ENCODE measurements around the gene GLUD1.
"Not testable (repeated sequence)": the region's sequence is repeated elsewhere in the genome, so short reads cannot be mapped to it uniquely, and the experiment has no call there.

The GLUD1 gene

DNA sequence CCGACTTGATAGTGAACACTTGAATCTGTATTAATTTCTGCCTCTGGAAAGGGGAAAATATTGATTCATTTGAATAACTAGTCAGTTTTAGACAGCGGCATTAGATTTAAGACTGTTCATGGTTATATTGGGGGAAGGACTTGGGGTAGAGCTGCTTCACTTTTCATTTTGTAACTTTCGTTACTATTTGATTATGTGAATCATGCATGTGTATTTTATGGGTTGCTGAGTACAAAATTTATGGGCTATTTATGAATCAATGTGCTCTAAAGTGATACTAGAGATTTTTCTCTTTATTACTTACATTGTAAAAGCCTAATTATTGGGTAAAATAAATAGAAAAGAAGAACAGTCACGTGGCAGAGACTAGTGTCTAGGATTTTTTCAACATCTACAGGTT is 4.9 kb downstream of the GLUD1 start:
- no peak for DNase-seq

DNA sequence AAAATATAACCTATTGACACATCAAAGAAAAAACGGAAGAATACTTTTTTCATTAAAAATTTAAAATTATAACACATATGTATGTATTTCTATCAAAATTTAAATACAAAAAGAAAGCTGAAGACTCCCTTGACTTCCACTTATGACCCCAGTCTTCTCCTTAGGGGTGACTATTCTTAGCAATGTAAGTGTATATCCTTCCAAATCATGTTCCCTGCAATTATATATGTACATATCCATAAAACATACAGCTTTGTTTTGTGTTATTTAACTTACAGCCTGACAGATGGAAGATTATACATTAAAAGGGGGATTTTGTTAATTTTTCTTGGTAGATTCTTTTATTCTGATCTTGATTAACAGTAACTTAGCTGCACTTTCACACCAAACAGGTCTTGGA is 9.1 kb downstream of the GLUD1 start:
- no peak for DNase-seq

DNA sequence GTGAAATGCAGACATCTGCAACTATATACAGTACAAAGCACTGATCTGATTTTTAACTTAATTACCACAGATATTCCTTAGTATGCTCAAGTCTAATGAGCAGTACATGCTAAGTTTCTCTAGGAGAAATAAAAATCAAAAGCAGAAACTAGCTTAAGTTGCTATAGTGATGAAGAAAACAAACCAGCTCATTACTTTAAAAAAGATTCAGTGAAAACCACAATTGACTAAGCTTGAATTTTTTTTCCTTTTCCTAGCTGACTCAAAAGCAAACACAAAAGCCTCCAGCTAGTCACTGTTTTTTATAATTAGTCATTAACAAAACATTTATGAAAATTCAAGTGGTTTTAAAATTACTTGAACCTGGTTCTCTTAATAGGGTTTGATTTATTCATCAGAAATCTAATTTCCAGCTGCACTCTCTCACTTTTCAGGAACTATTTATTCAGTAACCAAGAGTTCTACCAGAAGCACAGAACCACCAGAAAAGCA is 10.3 kb downstream of the GLUD1 start:
- DNase-seq = not testable (repeated sequence)

DNA sequence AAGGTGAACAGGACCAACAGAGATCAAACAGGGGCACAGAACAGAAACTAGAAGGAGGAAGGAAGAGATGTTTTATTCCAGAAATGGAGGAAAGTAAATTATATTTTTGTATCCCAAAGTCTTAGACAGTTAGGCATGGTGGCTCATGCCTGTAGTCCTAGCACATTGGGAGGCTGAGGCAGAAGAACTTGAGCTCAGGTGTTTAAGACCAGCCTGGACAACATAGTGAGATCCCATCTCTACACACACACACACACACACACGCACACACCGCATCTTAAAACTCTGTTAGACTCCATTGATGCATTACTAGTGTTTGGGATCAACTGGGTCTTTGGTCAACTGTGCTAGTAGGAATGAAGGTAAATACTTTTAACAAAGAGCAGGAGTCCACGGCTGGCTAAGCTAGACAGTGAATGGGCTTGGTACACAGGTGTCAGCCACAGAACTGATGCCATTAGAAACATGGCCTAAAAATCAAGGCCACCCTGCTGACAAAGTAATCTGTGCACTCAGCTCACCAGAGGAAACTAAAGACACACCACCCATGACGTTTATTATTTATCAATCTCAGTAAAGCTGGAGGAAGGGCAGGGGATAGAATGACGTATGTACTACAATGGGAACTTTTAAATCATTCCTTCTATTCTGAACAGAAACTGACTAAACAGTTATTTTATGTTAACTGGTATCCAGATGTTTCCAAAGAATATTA is 10.9 kb downstream of the GLUD1 start:
- peak in 1 of 2 experiments; percentile 17 for DNase-seq

DNA sequence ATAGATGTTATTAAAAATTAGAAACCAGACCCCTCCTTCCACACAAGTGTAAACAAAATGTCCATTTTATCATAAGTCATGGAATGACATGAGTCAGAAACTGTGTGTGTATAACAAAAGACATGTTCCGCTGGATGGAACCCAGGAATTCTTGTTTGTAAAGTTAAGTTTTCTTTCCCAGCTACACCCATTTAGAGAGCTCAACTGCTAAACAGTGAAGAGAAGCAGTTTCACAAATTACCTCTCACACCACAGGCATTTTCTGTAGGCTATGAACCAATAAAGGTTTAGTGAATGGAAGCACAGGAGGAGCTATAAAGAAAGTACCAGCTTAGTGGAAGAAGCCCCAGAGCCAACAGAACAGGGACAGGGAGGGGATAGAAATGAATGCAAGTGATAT is 12.4 kb downstream of the GLUD1 start:
- not testable (repeated sequence) for DNase-seq

DNA sequence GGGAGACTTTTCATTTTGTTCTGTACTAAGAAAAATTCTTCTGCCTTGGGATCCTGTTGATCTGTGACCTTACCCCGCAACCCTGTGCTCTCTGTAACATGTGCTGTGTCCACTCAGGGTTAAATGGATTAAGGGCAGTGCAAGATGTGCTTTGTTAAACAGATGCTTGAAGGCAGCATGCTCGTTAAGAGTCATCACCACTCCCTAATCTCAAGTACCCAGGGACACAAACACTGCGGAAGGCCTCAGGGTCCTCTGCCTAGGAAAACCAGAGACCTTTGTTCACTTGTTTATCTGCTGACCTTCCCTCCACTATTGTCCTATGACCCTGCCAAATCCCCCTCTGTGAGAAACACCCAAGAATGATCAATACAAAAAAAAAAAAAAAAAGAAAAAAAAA is 13.1 kb downstream of the GLUD1 start:
- DNase-seq = not testable (repeated sequence)

DNA sequence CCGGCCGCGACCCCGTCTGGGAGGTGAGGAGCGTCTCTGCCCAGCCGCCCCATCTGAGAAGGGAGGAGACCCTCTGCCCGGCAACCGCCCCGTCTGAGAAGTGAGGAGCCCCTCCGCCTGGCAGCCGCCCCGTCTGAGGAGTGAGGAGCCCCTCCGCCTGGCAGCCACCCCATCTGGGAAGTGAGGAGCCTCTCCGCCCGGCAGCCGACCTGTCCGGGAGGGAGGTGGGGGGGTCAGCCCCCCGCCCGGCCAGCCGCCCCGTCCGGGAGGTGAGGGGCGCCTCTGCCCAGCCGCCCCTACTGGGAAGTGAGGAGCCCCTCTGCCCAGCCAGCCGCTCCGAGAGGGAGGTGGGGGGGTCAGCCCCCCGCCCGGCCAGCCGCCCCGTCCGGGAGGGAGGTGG is 14.0 kb downstream of the GLUD1 start:
- not testable (repeated sequence) for DNase-seq

DNA sequence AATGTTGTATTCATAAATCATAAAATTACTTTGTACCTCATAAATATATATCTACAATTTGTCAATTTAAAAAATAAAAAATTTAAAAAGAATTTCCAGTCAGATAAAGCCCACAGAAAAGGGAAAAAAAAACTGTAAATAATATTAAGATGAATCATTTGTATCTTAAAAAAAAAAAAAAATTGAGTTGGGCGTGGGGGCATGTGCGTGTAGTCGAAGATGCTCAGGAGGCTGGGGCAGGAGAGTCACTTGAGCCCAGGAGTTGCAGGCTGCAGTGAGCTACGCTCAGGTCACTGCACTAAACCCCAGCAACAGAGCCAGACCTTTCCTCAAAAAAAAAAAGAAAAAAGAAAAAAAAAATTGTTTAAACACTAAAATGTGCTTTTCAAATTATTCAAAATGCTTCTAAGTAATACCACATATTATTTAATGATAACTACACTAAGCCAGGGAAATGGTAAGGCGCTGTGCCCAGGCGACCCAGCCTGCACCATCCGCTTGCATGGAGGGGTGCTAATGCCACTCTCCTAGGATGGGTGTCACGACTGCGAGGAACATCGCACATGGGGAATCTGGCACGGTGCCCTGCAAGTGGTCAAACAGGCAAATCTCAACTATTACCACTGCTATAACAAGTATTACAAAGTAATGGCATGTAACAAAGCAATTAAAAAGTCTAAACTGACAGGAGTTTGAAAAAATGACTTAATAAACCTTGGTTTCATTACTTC is 15.4 kb downstream of the GLUD1 start:
- no peak for DNase-seq

DNA sequence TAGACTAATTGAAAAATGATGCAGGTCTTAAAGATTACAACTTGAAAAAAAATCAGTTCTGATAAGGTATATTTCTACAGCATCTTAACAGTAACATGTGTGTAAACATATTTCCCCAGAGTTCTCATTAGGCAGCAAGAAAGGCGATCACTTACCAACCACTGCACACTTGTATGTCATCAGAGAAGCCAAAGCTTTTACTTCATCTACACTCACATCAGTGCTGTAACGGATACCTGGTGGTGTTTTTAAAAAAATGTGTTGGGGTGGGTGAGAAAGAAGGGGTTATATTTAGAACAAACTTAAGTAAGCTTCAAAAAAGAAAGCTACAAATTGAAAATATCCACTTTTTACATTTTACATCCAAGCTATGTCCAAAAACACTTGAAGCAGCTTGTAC is 18.2 kb downstream of the GLUD1 start:
- not testable (repeated sequence) for DNase-seq

DNA sequence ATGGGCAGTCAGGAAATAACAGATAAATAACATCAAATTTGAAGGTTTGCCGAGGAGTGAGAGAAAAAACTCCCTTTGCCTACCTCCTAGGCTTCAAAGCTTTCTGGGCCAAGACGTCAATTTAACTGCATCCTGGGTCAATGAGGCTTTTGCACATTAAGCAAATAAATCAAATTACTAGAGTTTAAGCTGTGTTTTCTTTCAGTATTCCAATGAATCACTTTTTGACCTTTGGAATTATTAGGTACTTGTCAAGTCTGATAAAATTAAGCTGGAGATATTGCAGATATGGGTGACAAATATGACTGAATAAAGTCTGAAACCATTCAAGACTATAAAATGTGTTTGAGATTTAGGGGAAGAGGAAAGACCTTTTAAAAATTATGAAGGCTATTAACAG is 22.2 kb downstream of the GLUD1 start:
- DNase-seq = no peak

DNA sequence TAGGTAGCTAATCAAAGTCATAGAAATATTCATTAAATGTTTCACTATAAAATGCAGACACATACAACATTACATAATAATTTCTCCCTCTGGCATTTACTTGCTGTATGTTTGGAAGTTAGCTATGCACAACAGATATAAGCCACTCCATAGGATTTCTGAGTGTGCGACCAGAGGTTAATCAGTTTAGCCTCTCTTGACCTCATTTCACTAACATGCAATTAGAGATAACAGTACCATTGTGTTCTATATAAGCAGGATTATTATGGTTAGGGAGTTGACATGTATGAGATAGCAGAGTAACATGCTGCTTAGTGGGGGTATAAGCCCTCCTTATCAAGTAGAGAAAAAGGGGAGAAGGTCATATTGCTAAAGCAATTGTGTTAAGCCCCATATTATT is 26.4 kb downstream of the GLUD1 start:
- DNase-seq = no peak

DNA sequence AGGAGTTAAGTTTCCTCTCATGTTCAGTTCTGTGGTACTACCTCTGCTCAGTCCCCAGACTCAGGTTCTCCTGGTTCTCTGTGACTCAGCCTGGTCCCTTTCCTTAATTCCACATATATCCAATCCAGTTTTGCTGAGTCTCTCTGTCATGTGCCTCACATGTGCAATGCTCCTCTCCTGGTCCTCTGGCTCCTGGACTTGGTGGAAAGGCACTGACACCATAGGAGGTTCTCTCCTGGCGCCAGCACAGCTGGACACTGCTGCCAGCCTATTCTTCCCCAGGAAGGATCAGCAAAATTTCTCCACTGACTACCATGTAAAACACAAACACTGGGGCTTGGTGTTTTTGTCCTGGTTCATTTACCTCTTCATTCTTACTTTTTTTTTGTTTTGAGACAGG is 27.8 kb downstream of the GLUD1 start:
- DNase-seq = no peak

DNA sequence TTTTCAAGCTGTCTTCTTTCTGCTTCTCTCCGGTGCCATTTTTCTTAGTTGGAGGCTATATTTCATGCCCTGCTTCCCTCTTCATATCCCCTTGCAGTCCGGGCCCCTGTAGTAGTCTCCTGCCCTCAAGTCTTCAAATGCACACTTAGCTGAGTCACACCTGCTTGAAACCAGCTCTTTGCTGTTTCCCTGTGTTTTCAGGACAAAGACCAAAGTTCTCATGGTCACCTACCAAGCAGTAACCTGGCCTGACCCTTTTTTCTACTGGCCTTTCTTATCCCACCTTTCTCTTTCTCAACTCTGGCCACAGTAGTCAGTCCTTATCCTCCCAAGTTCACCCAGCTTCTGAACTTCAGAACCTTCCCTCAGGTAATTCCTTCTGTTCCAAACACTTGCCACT is 28.5 kb downstream of the GLUD1 start:
- no peak for DNase-seq

DNA sequence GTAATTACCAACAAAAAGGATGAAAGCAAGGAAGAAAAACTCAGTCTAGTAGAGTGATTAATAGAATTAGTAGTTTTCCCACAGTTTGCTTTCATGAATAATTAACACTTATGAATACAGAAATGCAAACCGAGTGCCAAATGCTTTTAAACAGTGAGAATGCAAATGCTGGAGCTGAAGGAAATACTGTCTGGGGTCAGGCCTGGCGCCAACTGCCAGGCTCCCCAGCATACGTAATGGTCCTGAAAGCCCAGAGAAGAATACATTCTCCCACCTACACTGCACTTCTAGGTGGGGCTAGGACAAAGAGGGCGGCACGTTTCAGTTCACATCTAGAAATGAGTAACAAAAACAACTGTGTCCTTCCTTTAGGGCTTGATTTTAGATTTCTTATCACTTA is 30.0 kb downstream of the GLUD1 start:
- DNase-seq = no peak

DNA sequence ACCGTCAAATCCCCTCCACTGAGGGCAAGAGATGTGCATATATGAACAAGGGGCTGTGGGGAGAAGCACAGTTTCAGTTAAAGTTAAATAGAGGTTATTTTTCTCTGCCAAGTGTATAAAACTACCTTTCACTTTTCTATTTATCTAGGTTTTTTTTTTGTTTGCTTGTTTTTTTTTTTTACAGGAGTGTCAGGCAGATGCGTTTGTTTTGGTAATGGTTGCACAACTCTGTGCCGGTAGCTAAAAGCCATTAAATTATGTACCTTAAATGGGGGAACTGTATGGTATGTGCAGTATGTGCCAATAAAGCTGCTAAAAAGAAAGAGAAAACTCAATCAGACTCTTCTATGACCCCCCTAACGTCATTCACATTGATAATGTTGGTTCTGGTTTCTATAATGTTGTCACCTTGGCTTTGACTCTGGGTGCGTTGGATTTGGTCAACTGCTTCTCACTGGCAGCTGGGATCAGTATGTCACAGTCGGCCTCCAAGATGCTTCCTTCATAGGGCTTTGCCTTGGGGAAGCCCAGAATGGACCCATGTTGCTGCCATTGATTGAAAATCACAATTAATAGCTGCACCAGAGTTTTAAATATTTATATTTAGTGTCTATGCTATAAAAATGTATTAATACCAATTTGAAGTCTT is 34.2 kb downstream of the GLUD1 start:
- no peak for DNase-seq

DNA sequence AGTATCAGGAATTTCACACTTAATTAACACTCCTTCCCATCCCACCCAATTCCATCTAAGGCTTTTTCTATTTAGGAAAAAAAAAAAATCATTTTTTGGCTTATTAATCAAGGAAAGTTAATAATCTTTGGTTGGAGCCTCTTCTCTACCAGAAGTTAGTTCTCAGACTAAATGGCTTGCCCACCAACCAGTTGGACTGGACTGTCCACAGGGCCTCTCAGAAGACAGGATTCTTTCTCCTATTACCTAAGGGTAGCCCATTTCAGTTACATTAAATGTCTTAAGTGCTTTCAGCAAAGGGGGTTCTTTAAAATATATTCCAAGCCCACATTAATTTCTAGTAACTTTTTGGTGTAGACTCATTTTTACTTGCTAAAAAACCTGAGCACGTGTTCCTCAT is 35.2 kb downstream of the GLUD1 start:
- no peak for DNase-seq

DNA sequence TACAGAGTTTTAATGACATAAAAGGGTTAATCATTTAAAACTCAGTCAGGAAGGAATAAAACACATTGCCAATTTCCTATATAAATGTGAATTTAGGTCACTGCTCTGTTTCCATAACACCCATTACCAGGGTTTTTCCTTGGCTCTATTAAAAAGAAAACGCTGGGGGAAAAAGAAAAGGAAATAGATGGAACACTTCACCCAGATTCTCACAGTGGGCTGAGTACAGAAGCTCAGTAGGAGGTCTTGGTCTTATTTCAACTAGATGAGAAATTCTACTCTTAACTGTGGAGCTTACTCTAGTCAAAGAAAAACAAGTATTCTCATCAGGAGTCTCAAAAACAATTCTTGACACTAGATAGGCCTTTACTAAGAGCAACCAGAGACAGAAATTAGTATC is 36.5 kb downstream of the GLUD1 start:
- no peak for DNase-seq

DNA sequence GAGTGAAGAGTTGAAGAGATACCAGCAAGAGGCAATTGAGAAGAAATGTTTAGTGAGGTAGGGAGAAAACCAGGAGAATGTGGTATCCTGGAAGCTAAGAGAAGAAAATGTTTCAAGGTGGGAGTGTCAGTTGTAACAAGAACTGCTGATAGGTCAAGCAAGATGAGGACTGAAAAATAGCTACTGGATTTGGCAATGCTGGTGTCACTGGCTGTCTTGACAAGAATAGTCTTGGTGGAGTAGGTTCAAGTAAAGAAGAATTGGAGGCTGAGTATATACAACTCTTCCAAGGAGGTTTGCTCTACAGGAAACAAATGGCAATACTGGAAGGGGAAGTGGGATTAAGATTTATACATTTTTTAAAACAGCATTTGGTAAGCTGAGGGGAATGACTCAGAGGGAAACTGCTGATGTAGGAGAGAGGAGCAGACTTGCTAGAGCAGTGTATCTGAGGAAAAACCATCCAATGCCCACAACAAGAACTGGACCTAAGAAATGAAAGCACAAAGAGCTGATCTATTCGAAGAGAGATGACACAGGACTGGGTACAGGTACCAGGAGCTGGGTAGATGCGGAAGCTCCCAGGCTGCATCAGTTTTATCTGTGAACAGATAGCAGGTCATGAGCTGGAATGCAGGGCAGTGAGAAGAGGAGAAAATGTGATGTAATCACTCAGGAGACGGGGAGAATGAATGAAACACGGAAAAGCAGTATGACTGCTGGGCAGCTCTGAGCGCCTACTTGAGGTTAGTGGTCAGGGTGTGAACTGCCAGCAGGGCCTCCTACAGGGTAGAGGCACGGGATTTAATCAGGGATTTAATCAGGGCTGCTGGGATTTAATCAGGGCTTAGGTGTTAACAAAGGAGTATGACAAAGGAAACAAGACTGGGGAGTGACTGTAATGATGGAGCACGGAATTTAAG is 40.0 kb downstream of the GLUD1 start:
- DNase-seq = peak; percentile 8 to 12

DNA sequence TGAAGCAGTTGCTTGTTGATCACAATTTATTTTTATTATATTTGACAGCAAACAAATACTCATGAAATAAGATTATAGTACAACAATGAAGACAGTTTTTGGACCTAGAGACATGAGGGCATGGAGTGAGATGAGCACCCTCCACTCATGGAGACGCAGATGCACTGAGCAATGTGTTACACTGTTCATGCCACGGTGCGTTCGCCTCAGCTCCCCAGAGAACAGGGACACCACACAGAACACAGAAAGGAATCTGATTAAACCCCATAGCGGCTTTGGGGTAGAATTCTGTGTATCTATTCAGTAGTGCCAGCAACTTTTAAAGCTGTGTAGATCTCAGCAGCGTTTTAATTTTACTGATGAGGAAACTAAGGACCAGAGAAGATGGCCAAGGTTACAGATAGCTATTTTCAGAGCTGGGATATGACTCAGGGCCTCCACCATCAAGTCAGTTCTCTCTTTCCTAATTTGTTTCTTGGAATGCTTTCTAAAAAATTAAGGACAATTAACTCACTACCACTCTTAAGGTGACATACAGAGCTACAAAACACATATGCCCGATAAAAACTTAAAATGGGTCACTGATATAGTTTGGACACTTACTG is 41.0 kb downstream of the GLUD1 start:
- DNase-seq = no peak

DNA sequence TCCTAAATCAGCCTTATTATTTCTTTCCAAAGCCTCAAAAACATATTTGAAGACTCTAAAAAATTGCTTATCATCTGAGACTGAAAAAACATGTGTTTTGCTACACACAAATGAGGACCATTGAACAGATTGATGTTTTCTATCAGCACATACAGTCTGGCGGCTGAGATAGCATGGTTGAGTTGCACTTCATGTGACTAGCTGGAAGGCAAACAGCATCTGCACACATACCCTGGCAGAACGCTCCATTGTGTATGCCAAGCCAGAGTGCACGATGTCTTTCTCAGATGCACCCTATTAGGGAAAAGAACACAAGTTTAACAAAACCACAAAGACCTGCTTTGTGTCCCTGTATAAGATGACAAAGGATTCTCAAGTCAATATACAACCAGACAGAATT is 41.5 kb downstream of the GLUD1 start:
- no peak for DNase-seq

DNA sequence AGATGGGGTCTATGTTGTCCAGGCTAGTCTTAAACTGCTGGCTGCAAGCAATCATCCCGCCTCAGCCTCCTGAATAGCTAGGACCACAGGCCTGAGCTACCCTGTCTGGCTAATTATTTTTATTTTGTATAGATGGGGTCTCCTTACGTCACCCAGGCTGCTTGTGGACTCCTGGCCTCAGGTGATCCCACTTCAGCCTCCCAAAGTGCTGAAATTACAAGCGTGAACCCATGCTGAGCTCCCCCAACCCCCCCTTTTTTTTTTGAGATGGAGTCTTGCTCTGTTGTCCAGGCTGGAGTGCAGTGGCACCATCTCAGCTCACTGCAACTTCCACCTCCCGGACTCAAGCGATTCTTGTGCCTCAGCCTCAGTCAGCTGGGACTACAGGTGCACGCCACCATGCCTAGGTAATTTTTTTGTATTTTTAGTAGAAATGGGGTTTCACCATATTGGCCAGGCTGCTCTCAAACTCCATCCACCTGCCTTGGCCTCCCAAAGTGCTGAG is 49.2 kb downstream of the GLUD1 start:
- no peak for DNase-seq

DNA sequence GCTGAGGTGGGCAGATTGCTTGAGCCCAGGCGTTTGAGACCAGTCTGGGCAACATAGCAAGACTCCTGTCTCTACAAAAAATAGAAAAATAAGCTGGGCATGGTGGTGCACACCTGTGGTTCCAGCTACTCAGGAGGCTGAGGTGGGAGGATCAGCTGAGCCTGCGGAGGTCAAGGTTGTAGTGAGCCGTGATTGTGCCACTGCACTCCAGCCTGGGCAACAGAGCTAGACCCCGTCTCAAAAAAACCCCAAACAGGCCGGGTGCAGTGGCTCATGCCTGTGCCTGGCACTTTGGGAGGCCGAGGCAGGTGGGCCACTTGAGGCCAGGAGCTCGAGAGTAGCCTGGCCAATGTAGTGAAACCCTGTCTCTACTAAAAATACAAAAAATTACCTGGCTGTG is 51.1 kb downstream of the GLUD1 start:
- DNase-seq = not testable (repeated sequence)

Measured in activated CD4-positive, alpha-beta T cell treated with anti-CD3 and anti-CD28 coated beads, Interleukin-2, amount 50 U/mL, for 48 hours (primary cell).